Activated naive CD8-positive, alpha-beta T cell (primary cell): ENCODE data around the gene SFMBT1.

Experiments used
- H3K27ac Mint-ChIP-seq: one replicate; pipeline ENCODE4 v1.8.0; 2021; ENCODE audit warnings: mixed read lengths
- H3K27me3 Mint-ChIP-seq: one replicate; pipeline ENCODE4 v1.8.0; 2021; ENCODE audit warnings: mixed read lengths
- H3K36me3 Mint-ChIP-seq: one replicate; pipeline ENCODE4 v1.8.0; 2021; ENCODE audit warnings: mixed read lengths
- H3K4me1 Mint-ChIP-seq: one replicate; pipeline ENCODE4 v1.8.0; 2021; ENCODE audit warnings: low read depth, mixed read lengths
- H3K4me3 Mint-ChIP-seq: one replicate; pipeline ENCODE4 v1.8.0; 2021; ENCODE audit warnings: mild to moderate bottlenecking, mixed read lengths
- H3K9me3 Mint-ChIP-seq: one replicate; pipeline ENCODE4 v1.8.0; 2021; ENCODE audit warnings: low read depth, mixed read lengths

The SFMBT1 gene

GRCh38 chr3:52865994-52866393 is 179.9 kb downstream of the SFMBT1 start:
- H3K9me3 Mint-ChIP-seq: peaks cover 5% of the 10 kb centered on the region
- peaks cover 2% of the 10 kb centered on the region for H3K4me1 Mint-ChIP-seq
- H3K4me3 Mint-ChIP-seq: no peak overlapping the region
- no peaks in the 10 kb centered on the region for H3K27me3 Mint-ChIP-seq
- H3K27ac Mint-ChIP-seq: no peak overlapping the region
- peaks cover 22% of the 10 kb centered on the region for H3K36me3 Mint-ChIP-seq

- Mint-ChIP-seq H3K27me3 (no peaks in the 10 kb centered on the region), H3K4me3 (no peak overlapping the region), H3K4me1 (no peaks in the 10 kb centered on the region), H3K36me3 (peaks cover 13% of the 10 kb centered on the region), H3K27ac (no peak overlapping the region), H3K9me3 (no peaks in the 10 kb centered on the region)
Measured at GRCh38 chr3:52860424-52860768, 185.5 kb downstream of the SFMBT1 start.

DNA sequence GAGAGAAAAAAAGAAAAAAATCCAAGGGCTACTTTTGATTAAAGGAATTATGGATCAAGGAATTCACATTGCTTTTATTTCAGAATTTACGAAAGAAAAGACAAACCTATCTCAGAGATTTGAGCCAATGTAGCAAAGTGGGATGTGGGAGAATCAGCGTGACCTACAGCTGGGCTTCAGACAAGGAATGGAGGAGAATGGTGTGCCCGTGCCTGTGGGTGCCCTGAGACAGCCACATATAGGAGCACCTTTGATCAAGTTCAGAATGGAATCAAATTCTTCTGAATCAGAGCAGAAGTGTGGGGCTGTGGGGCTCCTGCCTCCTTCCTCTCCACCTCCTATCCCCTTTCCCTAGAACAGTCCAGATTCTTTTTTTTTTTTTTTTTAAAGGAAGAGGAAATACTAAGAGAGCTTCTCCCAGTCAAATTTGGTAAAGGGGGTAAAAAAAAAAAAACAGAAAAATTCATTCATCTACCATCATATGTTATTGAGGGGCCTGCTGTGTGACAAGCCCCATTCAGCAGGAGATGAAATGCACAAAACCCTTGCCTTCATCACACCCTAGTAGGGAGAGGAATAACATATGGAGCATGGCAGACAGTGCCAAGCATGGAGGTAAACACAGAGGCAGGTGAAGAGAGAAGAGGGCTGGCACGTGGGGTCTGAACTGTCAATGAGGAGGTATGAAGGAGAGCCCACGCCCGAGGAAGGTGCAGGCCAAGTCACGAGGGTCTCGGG is 186.0 kb downstream of the SFMBT1 start:
- Mint-ChIP-seq H3K27me3 (no peaks in the 10 kb centered on the region), H3K4me1 (no peaks in the 10 kb centered on the region), H3K9me3 (no peaks in the 10 kb centered on the region), H3K4me3 (no peak overlapping the region), H3K36me3 (peaks cover 13% of the 10 kb centered on the region), H3K27ac (no peak overlapping the region)

DNA sequence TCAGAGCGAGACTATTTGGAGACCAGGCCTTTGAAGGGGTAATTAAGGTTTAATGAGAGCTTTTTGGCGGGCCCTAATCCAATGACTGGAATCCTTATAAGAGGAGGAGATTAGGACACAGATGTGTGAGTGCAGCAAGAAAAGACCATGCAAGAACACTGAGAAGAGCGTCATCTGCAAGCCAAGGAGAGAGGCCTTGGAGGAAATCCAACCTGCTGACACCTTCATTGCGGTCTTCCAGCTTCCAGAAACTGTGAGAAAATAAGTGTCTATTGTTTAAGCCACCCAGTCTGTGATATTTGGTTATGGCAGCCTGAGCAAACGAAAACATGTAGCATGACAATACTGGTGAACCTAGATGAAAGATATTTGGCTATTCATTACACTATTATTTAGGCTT is 188.0 kb downstream of the SFMBT1 start:
- Mint-ChIP-seq H3K4me3 (no peak overlapping the region), H3K27me3 (no peaks in the 10 kb centered on the region), H3K27ac (no peak overlapping the region), H3K9me3 (no peaks in the 10 kb centered on the region), H3K4me1 (no peaks in the 10 kb centered on the region), H3K36me3 (peaks cover 4% of the 10 kb centered on the region)

- H3K36me3 Mint-ChIP-seq: peaks cover 5% of the 10 kb centered on the region
- H3K27me3 Mint-ChIP-seq: no peaks in the 10 kb centered on the region
- H3K4me3 Mint-ChIP-seq: no peak overlapping the region
- H3K9me3 Mint-ChIP-seq: no peaks in the 10 kb centered on the region
- H3K4me1 Mint-ChIP-seq: no peaks in the 10 kb centered on the region
- no peak overlapping the region for H3K27ac Mint-ChIP-seq
Measured at GRCh38 chr3:52857133-52857532, 188.7 kb downstream of the SFMBT1 start.

- Mint-ChIP-seq H3K4me1 (no peaks in the 10 kb centered on the region), H3K9me3 (no peaks in the 10 kb centered on the region), H3K36me3 (peaks cover 9% of the 10 kb centered on the region), H3K4me3 (no peak overlapping the region), H3K27ac (no peak overlapping the region), H3K27me3 (no peaks in the 10 kb centered on the region)
Measured at GRCh38 chr3:52856666-52857065, 189.2 kb downstream of the SFMBT1 start.

DNA sequence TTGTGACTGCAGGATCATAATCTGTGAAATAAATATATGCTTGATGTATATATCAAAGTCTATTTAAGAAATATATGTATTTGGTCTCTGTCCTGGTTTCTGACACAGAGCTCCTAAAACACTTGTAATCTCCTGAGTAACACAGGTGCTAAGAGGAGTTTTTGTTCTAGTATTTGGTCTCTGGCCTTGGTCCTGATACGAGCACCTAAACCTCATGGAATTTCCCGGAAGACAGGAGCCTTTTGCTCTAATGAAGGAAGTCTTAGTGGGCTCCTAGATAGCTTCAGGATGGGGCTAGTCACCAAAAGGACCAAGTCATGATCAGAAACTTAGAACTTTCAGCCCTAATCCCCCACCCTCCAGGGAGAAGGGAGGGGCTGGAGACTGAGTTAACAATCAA is 191.9 kb downstream of the SFMBT1 start:
- peaks cover 9% of the 10 kb centered on the region for H3K36me3 Mint-ChIP-seq
- no peak overlapping the region for H3K4me3 Mint-ChIP-seq
- H3K9me3 Mint-ChIP-seq: no peaks in the 10 kb centered on the region
- no peak overlapping the region for H3K27ac Mint-ChIP-seq
- no peaks in the 10 kb centered on the region for H3K27me3 Mint-ChIP-seq
- no peaks in the 10 kb centered on the region for H3K4me1 Mint-ChIP-seq
